Neural cell (in vitro differentiated cells): ENCODE measurements around the gene UBE2F. TPM values are rescaled to one million over a fixed set of nuclear protein-coding genes. Genes with fewer than 3 reads are reported as not detected.

Experiments
- H2AFZ ChIP-seq: fragments of 200-600, 300-800 bp; sonication (generic), shearing (Covaris generic); 2 replicates; pipeline ENCODE4 v1.6.0; 2014; ENCODE audit warnings: low read depth, mild to moderate bottlenecking, antibody characterized with exemption, low read length, moderate library complexity
- H3F3A ChIP-seq: fragments of 200-600 bp; shearing (Covaris generic); 2 replicates; pipeline ENCODE4 v1.6.1; 2016; ENCODE audit warnings: mild to moderate bottlenecking, moderate library complexity, mixed read lengths, antibody characterized with exemption, low read length; ENCODE audit not compliant: insufficient read depth, poor library complexity, severe bottlenecking
- H3K27ac ChIP-seq: fragments of 200-600, 300-800 bp; sonication (generic), shearing (Covaris generic); 2 replicates; pipeline ENCODE4 v1.5.1; 2014; ENCODE audit warnings: mild to moderate bottlenecking, low read length, moderate library complexity
- H3K27me3 ChIP-seq: fragments of 300-800, 200-600 bp; sonication (generic), shearing (Covaris generic); 2 replicates; pipeline ENCODE4 v1.6.0; 2014; ENCODE audit warnings: mild to moderate bottlenecking, low read depth, low read length, moderate library complexity; ENCODE audit not compliant: insufficient read depth
- H3K36me3 ChIP-seq: fragments of 300-800, 200-600 bp; sonication (generic), shearing (Covaris generic); 2 replicates; pipeline ENCODE4 v1.5.1; 2014; ENCODE audit warnings: mild to moderate bottlenecking, antibody characterized with exemption, low read length, moderate library complexity; ENCODE audit not compliant: insufficient read depth
- H3K4me2 ChIP-seq: fragments of 300-800, 200-600 bp; sonication (generic), shearing (Covaris generic); 2 replicates; pipeline ENCODE4 v1.6.0; 2014; ENCODE audit warnings: mild to moderate bottlenecking, low read length
- H3K4me3 ChIP-seq: fragments of 300-800, 200-600 bp; sonication (generic), shearing (Covaris generic); 2 replicates; pipeline ENCODE4 v1.5.1; 2014; ENCODE audit warnings: mild to moderate bottlenecking, low read length, moderate library complexity
- H3K79me2 ChIP-seq: fragments of 200-600 bp; shearing (Covaris generic); replicated peaks from 2 replicates; pipeline ENCODE4 v1.6.0; 2014; ENCODE audit warnings: mild to moderate bottlenecking, low read length, moderate library complexity; ENCODE audit not compliant: insufficient read depth
- H3K9ac ChIP-seq: fragments of 300-800, 200-600 bp; sonication (generic), shearing (Covaris generic); 2 replicates; pipeline ENCODE4 v1.6.1; 2016; ENCODE audit warnings: mild to moderate bottlenecking, low read length, mixed read lengths
- H3K9me2 ChIP-seq: fragments of 200-600 bp; shearing (Covaris generic); 2 replicates; pipeline ENCODE4 v1.6.1; 2016; ENCODE audit warnings: mild to moderate bottlenecking, low read length, mixed read lengths; ENCODE audit not compliant: insufficient read depth
- H3K9me3 ChIP-seq: fragments of 200-600, 300-800 bp; sonication (generic), shearing (Covaris generic); 2 replicates; pipeline ENCODE4 v1.6.1; 2016; ENCODE audit warnings: mild to moderate bottlenecking, mixed run types, low read length, moderate library complexity, mixed read lengths
- H4K20me1 ChIP-seq: fragments of 200-600 bp; shearing (Covaris generic); 2 replicates; pipeline ENCODE4 v1.6.1; 2016; ENCODE audit warnings: mild to moderate bottlenecking, mixed run types; ENCODE audit not compliant: insufficient read depth
- EP300 ChIP-seq: fragments of 450-650 bp; conservative IDR thresholded peaks from 2 replicates; pipeline ENCODE4 v1.6.1; 2014; ENCODE audit warnings: antibody characterized with exemption, mild to moderate bottlenecking, moderate library complexity; ENCODE audit not compliant: poor library complexity, severe bottlenecking
- EZH2 ChIP-seq: fragments of 200-600, 300-800 bp; shearing (Covaris generic), sonication (generic); IDR thresholded peaks from 2 replicates; pipeline ENCODE4 v1.6.1; 2014; ENCODE audit warnings: antibody characterized with exemption, low read length, borderline replicate concordance, mild to moderate bottlenecking; ENCODE audit not compliant: insufficient read depth, poor library complexity, severe bottlenecking
- MXI1 ChIP-seq: fragments of 450-650 bp; conservative IDR thresholded peaks from 2 replicates; pipeline ENCODE4 v1.6.1; 2014; ENCODE audit warnings: antibody characterized with exemption, mild to moderate bottlenecking; ENCODE audit not compliant: poor library complexity, severe bottlenecking
- POLR2AphosphoS5 ChIP-seq: IDR thresholded peaks from 2 replicates; pipeline ENCODE4 v1.6.1; 2012
- RAD21 ChIP-seq: fragments of 450-650 bp; conservative IDR thresholded peaks from 2 replicates; pipeline ENCODE4 v1.6.1; 2014; ENCODE audit warnings: antibody characterized with exemption, mild to moderate bottlenecking, moderate library complexity
- SMC3 ChIP-seq: fragments of 450-650 bp; conservative IDR thresholded peaks from 2 replicates; pipeline ENCODE4 v1.6.1; 2014; ENCODE audit warnings: antibody characterized with exemption, mild to moderate bottlenecking, moderate library complexity; ENCODE audit not compliant: poor library complexity
- TAF1 ChIP-seq: IDR thresholded peaks from 2 replicates; pipeline ENCODE4 v1.6.1; 2012; ENCODE audit warnings: low read depth
- polyA plus RNA-seq: library from polyadenylated mRNA; depleted of rRNA; stranded (reverse); fragments of >200 nt; gene quantifications from 2 replicates; pipeline ENCODE4 v1.2.3, GENCODE V29; 2014
- TF ChIP-seq, protein P1 (sequence below): fragments of 450-650 bp; IDR thresholded peaks from 2 replicates; pipeline ENCODE4 v1.5.1; 2014; ENCODE audit warnings: antibody characterized with exemption, mild to moderate bottlenecking, moderate library complexity; ENCODE audit not compliant: poor library complexity, severe bottlenecking
- TF ChIP-seq, protein P2 (sequence below): IDR thresholded peaks from 2 replicates; pipeline ENCODE4 v1.6.1; 2012; ENCODE audit warnings: borderline replicate concordance

Gene UBE2F
- polyA plus RNA-seq, 1 donor from 2014 or later = 65.7 TPM

DNA sequence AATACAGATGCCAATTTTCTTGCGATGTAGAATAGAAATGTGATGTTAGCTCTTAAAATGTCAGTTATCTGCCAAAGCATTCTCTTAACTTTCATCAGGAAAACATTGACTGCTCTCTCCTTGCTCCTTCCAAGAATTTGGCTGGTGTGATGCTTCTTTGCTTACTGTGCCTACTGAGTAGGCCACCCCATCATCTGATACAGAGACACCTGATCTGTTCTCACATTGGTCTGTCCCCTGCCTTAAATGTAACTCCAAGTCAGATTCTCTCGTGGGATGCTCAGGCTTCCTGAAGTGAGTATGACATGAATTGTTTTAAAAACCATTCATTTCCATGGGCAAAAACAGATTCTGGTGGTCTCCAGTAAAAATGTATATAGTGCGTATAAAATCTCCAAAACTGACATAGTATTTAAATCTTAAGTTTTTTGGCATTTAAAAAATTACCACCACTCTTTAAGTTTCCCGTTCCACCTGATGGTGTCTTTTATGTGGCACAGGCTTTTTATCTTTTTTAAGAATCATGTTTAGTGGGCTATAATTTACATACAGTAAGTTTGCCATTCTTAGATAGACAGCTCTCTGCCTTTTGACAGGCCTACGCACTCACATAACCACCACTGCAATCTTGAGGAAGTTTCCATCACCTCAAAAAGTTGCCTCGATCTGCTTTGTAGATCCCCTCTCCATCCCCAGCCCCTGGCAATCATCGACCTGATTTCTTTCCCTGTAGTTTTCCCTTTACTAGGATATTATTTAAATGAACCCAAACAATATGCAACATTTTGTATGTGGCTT is 36.6 kb downstream of the UBE2F start:
- Histone ChIP-seq H4K20me1 (no peaks in the 10 kb centered on the region), H3F3A (no peaks in the 10 kb centered on the region), H3K9me3 (no peaks in the 10 kb centered on the region), H3K27me3 (no peaks in the 10 kb centered on the region), H3K36me3 (no peaks in the 10 kb centered on the region), H3K4me3 (no peak overlapping the region), H3K4me2 (no peak overlapping the region), H3K27ac (no peak overlapping the region), H3K9me2 (no peaks in the 10 kb centered on the region), H3K79me2 (no peaks in the 10 kb centered on the region), H3K9ac (no peak overlapping the region), H2AFZ (no peak overlapping the region)
- TF ChIP-seq MXI1 (no peak), TAF1 (no peak), SMC3 (no peak), RAD21 (no peak), EZH2 (no peak), POLR2AphosphoS5 (no peak), EP300 (no peak)
- TF ChIP-seq, protein P1, sequence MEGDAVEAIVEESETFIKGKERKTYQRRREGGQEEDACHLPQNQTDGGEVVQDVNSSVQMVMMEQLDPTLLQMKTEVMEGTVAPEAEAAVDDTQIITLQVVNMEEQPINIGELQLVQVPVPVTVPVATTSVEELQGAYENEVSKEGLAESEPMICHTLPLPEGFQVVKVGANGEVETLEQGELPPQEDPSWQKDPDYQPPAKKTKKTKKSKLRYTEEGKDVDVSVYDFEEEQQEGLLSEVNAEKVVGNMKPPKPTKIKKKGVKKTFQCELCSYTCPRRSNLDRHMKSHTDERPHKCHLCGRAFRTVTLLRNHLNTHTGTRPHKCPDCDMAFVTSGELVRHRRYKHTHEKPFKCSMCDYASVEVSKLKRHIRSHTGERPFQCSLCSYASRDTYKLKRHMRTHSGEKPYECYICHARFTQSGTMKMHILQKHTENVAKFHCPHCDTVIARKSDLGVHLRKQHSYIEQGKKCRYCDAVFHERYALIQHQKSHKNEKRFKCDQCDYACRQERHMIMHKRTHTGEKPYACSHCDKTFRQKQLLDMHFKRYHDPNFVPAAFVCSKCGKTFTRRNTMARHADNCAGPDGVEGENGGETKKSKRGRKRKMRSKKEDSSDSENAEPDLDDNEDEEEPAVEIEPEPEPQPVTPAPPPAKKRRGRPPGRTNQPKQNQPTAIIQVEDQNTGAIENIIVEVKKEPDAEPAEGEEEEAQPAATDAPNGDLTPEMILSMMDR = no peak
- TF ChIP-seq, protein P2, sequence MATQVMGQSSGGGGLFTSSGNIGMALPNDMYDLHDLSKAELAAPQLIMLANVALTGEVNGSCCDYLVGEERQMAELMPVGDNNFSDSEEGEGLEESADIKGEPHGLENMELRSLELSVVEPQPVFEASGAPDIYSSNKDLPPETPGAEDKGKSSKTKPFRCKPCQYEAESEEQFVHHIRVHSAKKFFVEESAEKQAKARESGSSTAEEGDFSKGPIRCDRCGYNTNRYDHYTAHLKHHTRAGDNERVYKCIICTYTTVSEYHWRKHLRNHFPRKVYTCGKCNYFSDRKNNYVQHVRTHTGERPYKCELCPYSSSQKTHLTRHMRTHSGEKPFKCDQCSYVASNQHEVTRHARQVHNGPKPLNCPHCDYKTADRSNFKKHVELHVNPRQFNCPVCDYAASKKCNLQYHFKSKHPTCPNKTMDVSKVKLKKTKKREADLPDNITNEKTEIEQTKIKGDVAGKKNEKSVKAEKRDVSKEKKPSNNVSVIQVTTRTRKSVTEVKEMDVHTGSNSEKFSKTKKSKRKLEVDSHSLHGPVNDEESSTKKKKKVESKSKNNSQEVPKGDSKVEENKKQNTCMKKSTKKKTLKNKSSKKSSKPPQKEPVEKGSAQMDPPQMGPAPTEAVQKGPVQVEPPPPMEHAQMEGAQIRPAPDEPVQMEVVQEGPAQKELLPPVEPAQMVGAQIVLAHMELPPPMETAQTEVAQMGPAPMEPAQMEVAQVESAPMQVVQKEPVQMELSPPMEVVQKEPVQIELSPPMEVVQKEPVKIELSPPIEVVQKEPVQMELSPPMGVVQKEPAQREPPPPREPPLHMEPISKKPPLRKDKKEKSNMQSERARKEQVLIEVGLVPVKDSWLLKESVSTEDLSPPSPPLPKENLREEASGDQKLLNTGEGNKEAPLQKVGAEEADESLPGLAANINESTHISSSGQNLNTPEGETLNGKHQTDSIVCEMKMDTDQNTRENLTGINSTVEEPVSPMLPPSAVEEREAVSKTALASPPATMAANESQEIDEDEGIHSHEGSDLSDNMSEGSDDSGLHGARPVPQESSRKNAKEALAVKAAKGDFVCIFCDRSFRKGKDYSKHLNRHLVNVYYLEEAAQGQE = no peak

DNA sequence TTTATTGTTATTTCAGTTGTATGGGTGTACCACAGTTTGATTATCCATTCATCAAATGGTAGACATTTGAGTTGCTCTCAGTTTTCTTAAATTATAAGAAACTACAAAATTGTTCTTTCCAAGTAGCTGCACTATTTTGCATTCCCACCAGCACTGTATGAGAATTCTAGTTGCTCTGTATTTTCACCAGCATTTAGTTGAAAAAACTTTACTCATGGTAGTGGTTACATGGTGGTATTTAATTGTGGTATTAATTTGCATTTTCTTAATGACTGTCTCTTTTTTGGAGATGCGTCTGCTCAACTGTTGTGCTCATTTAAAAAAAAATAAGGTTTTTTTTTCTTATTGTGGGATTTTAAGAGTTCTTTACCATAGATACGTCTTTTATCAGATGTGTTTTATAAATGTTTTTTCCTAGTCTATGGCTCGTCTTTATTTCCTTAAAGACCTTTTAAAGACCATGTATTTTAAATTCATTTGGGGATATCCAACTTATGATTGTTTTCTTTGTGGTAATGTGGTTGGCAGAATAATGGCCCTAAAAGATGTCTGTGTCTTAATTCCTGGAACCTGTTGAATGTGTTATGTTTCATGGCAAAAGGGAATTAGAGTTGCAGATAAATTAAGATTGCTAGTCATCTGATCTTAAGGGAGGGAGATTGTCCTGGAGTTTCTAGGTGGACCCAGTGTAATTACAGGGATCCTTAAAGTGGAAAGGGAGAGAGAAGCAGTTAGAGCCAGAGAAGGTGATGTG is 37.4 kb downstream of the UBE2F start:
- Histone ChIP-seq H2AFZ (no peak overlapping the region), H3K4me3 (no peak overlapping the region), H4K20me1 (no peaks in the 10 kb centered on the region), H3K9ac (no peak overlapping the region), H3K9me3 (no peaks in the 10 kb centered on the region), H3K79me2 (no peaks in the 10 kb centered on the region), H3K27ac (no peak overlapping the region), H3K9me2 (no peaks in the 10 kb centered on the region), H3K4me2 (no peak overlapping the region), H3K27me3 (no peaks in the 10 kb centered on the region), H3F3A (no peaks in the 10 kb centered on the region), H3K36me3 (no peaks in the 10 kb centered on the region)
- no peak for TF ChIP-seq EZH2
- TF ChIP-seq, protein P2 = no peak
- no peak for TF ChIP-seq POLR2AphosphoS5
- no peak for TF ChIP-seq RAD21
- TF ChIP-seq, protein P1 = no peak
- TF ChIP-seq TAF1 = no peak
